ENCODE data around the gene FER.

- TF ChIP-seq POLR2A (IDR thresholded peaks at IDR 0.05) = no peak
- TF ChIP-seq CTCF (IDR thresholded peaks at IDR 0.05) = no peak
Observed at GRCh38 chr5:109167586-109167985, 419.9 kb downstream of the FER start.
